ENCODE results near the gene CFAP97.

Gene CFAP97

DNA sequence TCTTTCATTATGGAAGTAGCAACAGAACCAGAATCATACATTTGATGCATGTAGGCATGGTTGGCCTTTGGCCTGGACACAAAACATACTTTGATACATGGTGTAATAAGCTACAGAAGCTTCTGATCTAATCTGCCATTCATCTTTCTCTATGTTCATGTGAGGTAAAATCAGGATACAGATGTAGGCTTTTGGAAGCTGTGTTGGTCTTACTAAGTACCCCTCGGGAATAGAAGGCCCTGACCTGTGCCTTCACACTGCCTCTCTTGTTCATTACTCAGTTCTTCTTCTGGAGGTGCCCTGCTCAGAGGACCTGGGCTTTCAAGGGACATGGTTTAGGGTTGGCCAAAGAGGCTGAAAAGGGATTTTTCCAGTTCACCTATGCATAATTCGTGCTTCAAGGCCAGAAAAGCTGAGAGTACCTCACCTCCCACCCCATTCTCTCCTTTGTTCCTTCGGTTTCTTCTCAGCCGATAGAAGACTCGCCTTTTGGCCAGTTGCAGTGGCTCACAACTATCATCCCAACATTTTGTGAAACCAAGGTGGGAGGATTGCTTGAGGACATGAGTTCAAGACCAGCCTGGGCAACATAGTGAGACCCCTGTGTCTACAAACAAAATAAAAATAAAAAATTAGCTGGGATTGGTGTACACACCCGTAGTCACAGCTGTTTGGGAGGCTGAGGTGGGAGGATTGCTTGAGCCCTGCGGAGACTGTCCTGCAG, 31.5 kb upstream of the CFAP97 start:
- no peaks in the 10 kb centered on the region for H3K9me3 ChIP-seq (ENCODE audit: control insufficient read depth, low read length)
- TF ChIP-seq, protein P1, sequence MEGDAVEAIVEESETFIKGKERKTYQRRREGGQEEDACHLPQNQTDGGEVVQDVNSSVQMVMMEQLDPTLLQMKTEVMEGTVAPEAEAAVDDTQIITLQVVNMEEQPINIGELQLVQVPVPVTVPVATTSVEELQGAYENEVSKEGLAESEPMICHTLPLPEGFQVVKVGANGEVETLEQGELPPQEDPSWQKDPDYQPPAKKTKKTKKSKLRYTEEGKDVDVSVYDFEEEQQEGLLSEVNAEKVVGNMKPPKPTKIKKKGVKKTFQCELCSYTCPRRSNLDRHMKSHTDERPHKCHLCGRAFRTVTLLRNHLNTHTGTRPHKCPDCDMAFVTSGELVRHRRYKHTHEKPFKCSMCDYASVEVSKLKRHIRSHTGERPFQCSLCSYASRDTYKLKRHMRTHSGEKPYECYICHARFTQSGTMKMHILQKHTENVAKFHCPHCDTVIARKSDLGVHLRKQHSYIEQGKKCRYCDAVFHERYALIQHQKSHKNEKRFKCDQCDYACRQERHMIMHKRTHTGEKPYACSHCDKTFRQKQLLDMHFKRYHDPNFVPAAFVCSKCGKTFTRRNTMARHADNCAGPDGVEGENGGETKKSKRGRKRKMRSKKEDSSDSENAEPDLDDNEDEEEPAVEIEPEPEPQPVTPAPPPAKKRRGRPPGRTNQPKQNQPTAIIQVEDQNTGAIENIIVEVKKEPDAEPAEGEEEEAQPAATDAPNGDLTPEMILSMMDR (IDR thresholded peaks at IDR 0.05): no peak
- H3K79me2 ChIP-seq: peaks cover 3% of the 10 kb centered on the region
- no peaks in the 10 kb centered on the region for H3K4me1 ChIP-seq
- H3K4me2 ChIP-seq (ENCODE audit: low read length): no peak overlapping the region
- H3K4me3 ChIP-seq (ENCODE audit: low read depth, low read length): no peak overlapping the region
- H3K36me3 ChIP-seq (ENCODE audit: control insufficient read depth, insufficient read depth, low read length): no peaks in the 10 kb centered on the region
- H2AFZ ChIP-seq: no peak overlapping the region
- no peak overlapping the region for H3K9ac ChIP-seq
- H3K27ac ChIP-seq: no peak overlapping the region
- H3K27me3 ChIP-seq (ENCODE audit: control insufficient read depth, insufficient read depth, low read length): no peaks in the 10 kb centered on the region

DNA sequence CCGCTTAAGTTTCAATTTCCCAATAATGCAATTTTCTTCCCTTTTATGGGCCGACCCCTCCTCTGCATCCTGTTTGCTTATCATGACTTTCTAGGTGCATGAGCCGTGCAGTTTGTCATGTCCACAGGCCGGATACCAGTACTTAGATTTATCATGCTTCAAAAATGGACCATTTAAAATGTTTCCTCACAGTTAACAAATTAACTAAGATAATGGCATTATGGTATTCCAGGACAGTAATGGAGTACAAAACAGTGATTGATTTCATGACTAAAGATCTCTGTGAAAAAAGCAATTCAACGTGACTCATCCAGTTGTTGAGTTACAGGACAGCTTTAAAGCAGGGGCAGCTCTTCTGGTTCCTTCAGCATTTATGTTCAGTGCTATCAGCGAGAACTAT, 28.6 kb upstream of the CFAP97 start:
- Histone ChIP-seq H3K27me3 (ENCODE audit: control insufficient read depth, insufficient read depth, low read length) (no peaks in the 10 kb centered on the region), H2AFZ (no peak overlapping the region), H3K4me3 (ENCODE audit: low read depth, low read length) (no peak overlapping the region), H3K4me2 (ENCODE audit: low read length) (no peak overlapping the region), H3K36me3 (ENCODE audit: control insufficient read depth, insufficient read depth, low read length) (no peaks in the 10 kb centered on the region), H3K4me1 (peaks cover 2% of the 10 kb centered on the region), H3K9me3 (ENCODE audit: control insufficient read depth, low read length) (no peaks in the 10 kb centered on the region), H3K9ac (no peak overlapping the region), H3K79me2 (peaks cover under 1% of the 10 kb centered on the region), H3K27ac (no peak overlapping the region)
- TF ChIP-seq, protein P1 (IDR thresholded peaks at IDR 0.05): no peak

DNA sequence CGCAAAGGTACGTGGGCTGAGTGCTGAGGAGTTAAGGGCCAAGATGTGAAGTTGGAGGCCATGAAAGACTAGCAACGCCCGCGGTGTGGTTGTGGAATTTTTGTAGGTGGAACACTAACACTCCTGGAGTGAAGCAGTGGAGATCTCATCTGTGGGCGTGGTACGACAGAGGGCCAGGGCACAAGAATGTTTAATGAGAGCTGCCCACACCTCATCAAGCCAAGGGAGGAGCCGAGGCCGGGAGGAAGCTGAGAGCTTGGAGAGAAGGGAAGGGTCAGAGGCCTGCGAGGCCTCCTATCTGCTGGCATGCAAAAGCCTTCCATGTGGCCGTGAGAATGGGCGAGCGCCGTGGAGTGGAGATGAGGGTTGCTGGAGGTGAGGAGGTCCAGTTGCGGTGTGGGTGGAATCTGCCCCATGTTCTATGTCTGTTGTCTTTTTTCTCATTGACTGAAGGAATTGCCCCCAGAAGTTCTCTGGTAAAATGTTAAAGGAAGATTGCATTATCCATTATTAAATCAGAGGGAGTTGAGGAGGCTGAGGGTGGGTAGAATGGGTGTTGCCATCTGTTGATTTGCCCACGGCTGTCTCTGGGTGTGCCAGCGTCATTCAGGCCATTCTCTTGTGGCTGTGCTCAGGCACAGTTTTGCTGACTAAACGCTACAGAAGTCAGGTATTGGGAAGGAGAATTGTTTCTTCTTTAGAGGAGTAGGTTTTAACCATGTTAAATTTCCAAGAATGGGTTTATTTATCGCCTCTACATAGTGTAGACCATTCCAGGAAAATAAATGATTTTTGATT, 25.4 kb upstream of the CFAP97 start:
- Histone ChIP-seq H3K27ac (no peak overlapping the region), H3K79me2 (peaks cover 5% of the 10 kb centered on the region), H2AFZ (no peak overlapping the region)

DNA sequence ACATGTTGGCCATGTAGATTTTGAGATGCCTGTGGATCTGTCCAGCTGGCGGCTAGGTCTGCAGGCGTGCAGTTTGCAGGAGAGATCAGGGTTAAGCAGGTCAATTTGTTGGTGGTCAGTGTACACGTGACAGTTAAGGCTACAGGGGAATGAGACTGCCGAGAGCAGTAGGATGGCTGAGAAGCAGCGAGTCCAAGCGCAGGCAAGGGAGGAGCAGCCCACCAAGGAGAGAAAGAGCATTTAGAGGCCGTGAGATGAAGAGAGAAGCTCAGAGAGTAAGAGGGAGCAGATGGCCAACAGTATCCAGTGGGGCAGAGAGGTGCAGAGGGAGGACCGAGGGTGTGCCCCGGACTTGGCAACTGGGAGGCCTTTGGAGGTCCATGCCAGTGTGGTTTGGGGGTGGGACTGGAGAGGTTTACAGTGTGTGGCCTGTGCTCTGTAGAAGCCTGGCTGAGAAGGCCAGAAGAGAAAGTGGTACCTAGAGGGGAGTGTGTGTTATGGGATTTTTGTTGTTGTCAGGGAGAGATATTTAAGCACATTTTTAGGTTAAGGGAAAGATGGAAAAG, 24.0 kb upstream of the CFAP97 start:
- Histone ChIP-seq H3K4me2 (ENCODE audit: low read length) (no peak overlapping the region), H3K4me1 (peaks cover 2% of the 10 kb centered on the region), H3K9ac (no peak overlapping the region), H3K27ac (no peak overlapping the region), H3K4me3 (ENCODE audit: low read depth, low read length) (no peak overlapping the region), H3K36me3 (ENCODE audit: control insufficient read depth, insufficient read depth, low read length) (no peaks in the 10 kb centered on the region), H3K27me3 (ENCODE audit: control insufficient read depth, insufficient read depth, low read length) (no peaks in the 10 kb centered on the region), H3K79me2 (peaks cover 5% of the 10 kb centered on the region), H3K9me3 (ENCODE audit: control insufficient read depth, low read length) (no peaks in the 10 kb centered on the region), H2AFZ (no peak overlapping the region)
- TF ChIP-seq, protein P1 (IDR thresholded peaks at IDR 0.05): no peak

More for the DNA sequence above, 25.4 kb upstream of the CFAP97 start:
- TF ChIP-seq, protein P1 (IDR thresholded peaks at IDR 0.05): no peak
- H3K27me3 ChIP-seq (ENCODE audit: control insufficient read depth, insufficient read depth, low read length): no peaks in the 10 kb centered on the region
- H3K9me3 ChIP-seq (ENCODE audit: control insufficient read depth, low read length): no peaks in the 10 kb centered on the region
- no peak overlapping the region for H3K4me3 ChIP-seq (ENCODE audit: low read depth, low read length)
- no peak overlapping the region for H3K4me2 ChIP-seq (ENCODE audit: low read length)
- peaks cover 2% of the 10 kb centered on the region for H3K4me1 ChIP-seq
- H3K36me3 ChIP-seq (ENCODE audit: control insufficient read depth, insufficient read depth, low read length): no peaks in the 10 kb centered on the region
- H3K9ac ChIP-seq: no peak overlapping the region
